ENCODE results near the gene CHRNA10.

GRCh38 chr11:3669742-3670183 lies 1.4 kb downstream of the CHRNA10 start:
- TF ChIP-seq, protein P1, sequence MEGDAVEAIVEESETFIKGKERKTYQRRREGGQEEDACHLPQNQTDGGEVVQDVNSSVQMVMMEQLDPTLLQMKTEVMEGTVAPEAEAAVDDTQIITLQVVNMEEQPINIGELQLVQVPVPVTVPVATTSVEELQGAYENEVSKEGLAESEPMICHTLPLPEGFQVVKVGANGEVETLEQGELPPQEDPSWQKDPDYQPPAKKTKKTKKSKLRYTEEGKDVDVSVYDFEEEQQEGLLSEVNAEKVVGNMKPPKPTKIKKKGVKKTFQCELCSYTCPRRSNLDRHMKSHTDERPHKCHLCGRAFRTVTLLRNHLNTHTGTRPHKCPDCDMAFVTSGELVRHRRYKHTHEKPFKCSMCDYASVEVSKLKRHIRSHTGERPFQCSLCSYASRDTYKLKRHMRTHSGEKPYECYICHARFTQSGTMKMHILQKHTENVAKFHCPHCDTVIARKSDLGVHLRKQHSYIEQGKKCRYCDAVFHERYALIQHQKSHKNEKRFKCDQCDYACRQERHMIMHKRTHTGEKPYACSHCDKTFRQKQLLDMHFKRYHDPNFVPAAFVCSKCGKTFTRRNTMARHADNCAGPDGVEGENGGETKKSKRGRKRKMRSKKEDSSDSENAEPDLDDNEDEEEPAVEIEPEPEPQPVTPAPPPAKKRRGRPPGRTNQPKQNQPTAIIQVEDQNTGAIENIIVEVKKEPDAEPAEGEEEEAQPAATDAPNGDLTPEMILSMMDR (conservative IDR thresholded peaks at IDR 0.05; ENCODE audit: low read length) = no peak
- no peak for TF ChIP-seq EZH2phosphoT487 (IDR thresholded peaks at IDR 0.05; ENCODE audit: borderline replicate concordance, low read depth, low read length)

All from OCI-LY7 (cell line).